Kidney (tissue), 14 donors: ENCODE measurements around the gene ADPRS. TPM values are rescaled to one million over a fixed set of nuclear protein-coding genes. Genes with fewer than 3 reads are reported as not detected.

Source experiments
- DNase-seq, 5 donors: peaks; one replicate each; pipeline ENCODE4 v3.0.0-alpha.2; 2013 to 2020
- FAIRE-seq: peaks from 2 replicates; lab custom pipeline; 2012; peaks lifted over from hg19 to GRCh38; lab: Jason Lieb, UNC
- H3K27ac ChIP-seq, 2 donors: one replicate each; pipeline ENCODE4 v1.7.0; 2013; ENCODE audit warnings: low read depth in 2 of 2, low read length in 2 of 2, inconsistent platforms in 1 of 2
- H3K27me3 ChIP-seq: one replicate; pipeline ENCODE4 v1.7.1; 2013; ENCODE audit warnings: low read length, inconsistent platforms; ENCODE audit not compliant: control insufficient read depth, insufficient read depth
- H3K36me3 ChIP-seq, 3 donors: one replicate each; pipeline versions ENCODE4 v1.7.0 to v1.7.1; 2013; ENCODE audit warnings: low read length in 3 of 3, control low read depth in 1 of 3, inconsistent platforms in 1 of 3; ENCODE audit not compliant: insufficient read depth in 3 of 3, control insufficient read depth in 2 of 3
- H3K4me1 ChIP-seq, 3 donors: one replicate each; pipeline versions ENCODE4 v1.7.0 to v1.7.1; 2013; ENCODE audit warnings: low read length in 3 of 3, inconsistent platforms in 1 of 3, low read depth in 1 of 3; ENCODE audit not compliant: control insufficient read depth in 2 of 3, insufficient read depth in 2 of 3
- H3K4me3 ChIP-seq, 3 donors: one replicate each; pipeline versions ENCODE4 v1.7.0 to v1.8.1; 2013; ENCODE audit warnings: low read length in 3 of 3, control low read depth in 1 of 3, inconsistent platforms in 1 of 3
- H3K9ac ChIP-seq, 3 donors: one replicate each; pipeline versions ENCODE4 v1.7.0 to v1.7.1; 2013; ENCODE audit warnings: low read length in 3 of 3, control low read depth in 1 of 3, inconsistent platforms in 1 of 3
- H3K9me3 ChIP-seq, 3 donors: one replicate each; pipeline versions ENCODE4 v1.7.0 to v1.7.1; 2013; ENCODE audit warnings: low read length in 3 of 3, control low read depth in 1 of 3, inconsistent platforms in 1 of 3; ENCODE audit not compliant: control insufficient read depth in 2 of 3, insufficient read depth in 1 of 3
- intact Hi-C: fragments of 100-400 bp; cut with DNase I; formaldehyde crosslinking; loops from one replicate; pipeline ENCODE4 v1.11.1; 2022
- polyA plus RNA-seq: library from polyadenylated mRNA; stranded (reverse); fragments of 350-450 nt; fragmentation: Illumina TruSeq; extraction: RNeasy Lipid Tissue Mini Kit (QIAGEN cat#74804); gene quantifications from one replicate; pipeline ENCODE4 v1.2.3, GENCODE V29; 2014; ENCODE audit warnings: low read depth, low replicate concordance; ENCODE audit not compliant: insufficient read depth
- total RNA-seq: library from RNA; stranded (reverse); fragmentation: NEBNext Ultra II Directional; extraction: Animal tissue kit (Norgen Biotek cat#: 25700); gene quantifications from one replicate; pipeline ENCODE4 v1.2.1, GENCODE V29; 2021
- TF ChIP-seq, protein P1 (sequence below): IDR thresholded peaks from 3 replicates; pipeline ENCODE4 v1.5.1; 2012; ENCODE audit warnings: mild to moderate bottlenecking, moderate library complexity, borderline replicate concordance; ENCODE audit not compliant: insufficient read depth; ENCODE audit errors: extremely low read depth
- donor health status: control.
- donor health status: control.
- donor health status: control.
- donor health status: control.
- donor health status: control.
- donor health status: DM: yes; HTN: yes; CAD: no.
- donor health status: Normal renal cell carcinoma (clear cell type).

Gene ADPRS
- total and polyA plus RNA-seq, 2 donors from 2014 or later: 26.9 to 36.4 TPM

DNA sequence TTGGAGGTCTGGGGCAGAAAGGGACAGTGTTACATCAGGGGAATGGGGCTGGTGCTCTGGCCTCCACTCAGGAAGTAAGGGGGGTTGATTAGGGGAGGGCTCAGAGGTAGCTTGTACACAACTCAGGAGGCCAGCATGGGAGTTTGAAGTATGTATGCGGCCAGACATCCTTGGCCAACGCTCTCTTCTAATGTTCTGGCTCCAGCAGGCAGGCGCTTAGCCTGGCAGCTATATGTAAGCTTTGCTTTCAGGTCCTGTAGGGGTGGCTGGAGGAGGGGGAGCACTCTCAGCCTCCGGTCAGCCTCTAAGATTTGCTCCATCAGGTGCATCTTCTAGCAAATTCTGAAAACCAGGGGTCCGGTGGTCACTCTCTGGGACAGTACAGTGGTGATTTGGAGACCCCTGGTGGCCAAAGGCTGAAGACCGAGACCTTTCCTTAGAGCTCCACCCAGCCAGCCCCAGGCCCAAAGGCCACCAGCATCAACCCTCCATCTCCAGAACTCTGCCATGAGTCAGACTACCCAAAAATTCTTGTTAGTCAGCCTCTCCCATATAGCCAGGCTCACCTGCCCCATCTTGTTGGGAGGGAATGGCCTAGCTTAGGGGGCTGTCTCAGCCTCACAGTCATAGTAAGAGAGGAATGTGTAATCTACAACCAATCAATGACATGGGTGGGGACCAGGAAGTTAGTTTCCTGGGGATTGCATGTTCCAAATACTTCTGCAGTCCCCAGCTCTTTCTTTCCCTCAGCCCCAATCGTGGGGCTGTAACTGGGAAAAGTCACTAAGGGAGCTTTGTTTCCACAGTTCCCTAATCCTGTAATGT is 46.0 kb downstream of the ADPRS start:
- intact Hi-C loops: no loop called here
- TF ChIP-seq, protein P1, sequence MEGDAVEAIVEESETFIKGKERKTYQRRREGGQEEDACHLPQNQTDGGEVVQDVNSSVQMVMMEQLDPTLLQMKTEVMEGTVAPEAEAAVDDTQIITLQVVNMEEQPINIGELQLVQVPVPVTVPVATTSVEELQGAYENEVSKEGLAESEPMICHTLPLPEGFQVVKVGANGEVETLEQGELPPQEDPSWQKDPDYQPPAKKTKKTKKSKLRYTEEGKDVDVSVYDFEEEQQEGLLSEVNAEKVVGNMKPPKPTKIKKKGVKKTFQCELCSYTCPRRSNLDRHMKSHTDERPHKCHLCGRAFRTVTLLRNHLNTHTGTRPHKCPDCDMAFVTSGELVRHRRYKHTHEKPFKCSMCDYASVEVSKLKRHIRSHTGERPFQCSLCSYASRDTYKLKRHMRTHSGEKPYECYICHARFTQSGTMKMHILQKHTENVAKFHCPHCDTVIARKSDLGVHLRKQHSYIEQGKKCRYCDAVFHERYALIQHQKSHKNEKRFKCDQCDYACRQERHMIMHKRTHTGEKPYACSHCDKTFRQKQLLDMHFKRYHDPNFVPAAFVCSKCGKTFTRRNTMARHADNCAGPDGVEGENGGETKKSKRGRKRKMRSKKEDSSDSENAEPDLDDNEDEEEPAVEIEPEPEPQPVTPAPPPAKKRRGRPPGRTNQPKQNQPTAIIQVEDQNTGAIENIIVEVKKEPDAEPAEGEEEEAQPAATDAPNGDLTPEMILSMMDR: peak; percentile 59
- DNase-seq: peak in 4 of 5 donors; percentile 78 to 88 (median 82)

DNA sequence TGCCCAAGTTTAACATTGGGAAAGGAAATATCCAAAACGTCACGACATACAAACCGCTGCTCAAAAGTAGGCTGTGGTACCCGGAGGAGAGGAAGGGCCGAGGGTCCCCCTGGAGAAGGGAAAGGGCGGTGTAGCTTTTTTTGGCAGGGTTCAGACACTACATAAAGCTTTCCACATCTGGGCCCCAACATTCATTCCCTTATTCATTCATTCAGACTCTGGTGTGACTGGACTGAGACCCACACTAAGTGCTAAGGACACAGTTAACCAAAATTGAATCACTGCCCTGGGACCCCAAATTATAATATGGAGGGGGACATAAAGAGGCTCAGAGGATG is 46.6 kb downstream of the ADPRS start:
- Histone ChIP-seq H3K27ac (no peak overlapping the region), H3K4me1 (peaks cover 0 to 4% (median 4%) of the 10 kb centered on the region in 3 donors), H3K9ac (no peak overlapping the region), H3K27me3 (no peaks in the 10 kb centered on the region), H3K9me3 (no peaks in the 10 kb centered on the region), H3K36me3 (peaks cover 0 to 27% (median 19%) of the 10 kb centered on the region in 3 donors), H3K4me3 (no peak overlapping the region)
- DNase-seq: no peak
- TF ChIP-seq, protein P1: no peak
- FAIRE-seq: no peak
- intact Hi-C loops: no loop called here

More for the DNA sequence above, 46.0 kb downstream of the ADPRS start:
- Histone ChIP-seq H3K9ac (no peak overlapping the region), H3K27me3 (no peaks in the 10 kb centered on the region), H3K4me3 (no peak overlapping the region), H3K27ac (no peak overlapping the region), H3K9me3 (no peaks in the 10 kb centered on the region), H3K36me3 (peaks cover 0 to 25% (median 15%) of the 10 kb centered on the region in 3 donors), H3K4me1 (peaks cover 0 to 2% (median 0%) of the 10 kb centered on the region in 3 donors)
- FAIRE-seq: no peak

DNA sequence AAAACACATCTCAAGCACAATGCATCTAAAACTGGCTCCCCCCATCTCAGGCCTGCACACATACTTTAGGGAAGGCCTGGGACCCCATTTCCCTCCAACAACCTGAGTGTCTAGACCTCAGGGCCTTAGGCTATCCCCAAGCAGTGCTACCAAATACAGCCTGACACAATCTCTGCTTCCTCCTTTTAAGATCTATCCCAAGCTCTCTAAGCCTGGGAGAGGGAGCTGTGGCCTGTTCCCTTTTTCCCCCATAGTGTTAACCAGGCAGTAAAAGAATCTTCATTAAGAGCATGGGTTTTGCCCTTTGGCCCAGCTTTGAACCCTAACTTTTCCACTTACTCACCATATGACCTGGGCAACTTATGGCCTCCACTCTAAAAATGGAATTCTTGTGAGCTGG is 47.1 kb downstream of the ADPRS start:
- H3K9ac ChIP-seq: no peak overlapping the region
- H3K4me3 ChIP-seq: no peak overlapping the region
- H3K36me3 ChIP-seq: peaks cover 0 to 27% (median 19%) of the 10 kb centered on the region in 3 donors
- DNase-seq (no peak), FAIRE-seq (no peak)
- peaks cover 0 to 6% (median 6%) of the 10 kb centered on the region in 3 donors for H3K4me1 ChIP-seq
- intact Hi-C loops: no loop called here
- TF ChIP-seq, protein P1: no peak
- no peaks in the 10 kb centered on the region for H3K27me3 ChIP-seq
- no peaks in the 10 kb centered on the region for H3K9me3 ChIP-seq
- H3K27ac ChIP-seq: no peak overlapping the region
